Esophagus muscularis mucosa (tissue), 4 donors: Measurements from ENCODE around the gene SHTN1. TPM values are rescaled to one million over a fixed set of nuclear protein-coding genes. Genes with fewer than 3 reads are reported as not detected.

Source experiments
- DNase-seq: peaks from one replicate; pipeline ENCODE4 v3.0.0-alpha.2; 2017; ENCODE audit errors: extremely low spot score
- H3K27ac ChIP-seq, 4 donors: fragments of 200-600 bp; sonication (generic); replicated peaks in 1 of 4; 1 replicate in 3 of 4; 2 replicates in 1 of 4; pipeline ENCODE4 v1.5.1; 2016 to 2019; ENCODE audit warnings: mild to moderate bottlenecking in 1 of 4
- H3K27me3 ChIP-seq, 4 donors: fragments of 200-600 bp; sonication (generic); one replicate each; pipeline versions ENCODE4 v1.5.1 to v1.6.0; 2016 to 2019
- H3K36me3 ChIP-seq, 4 donors: fragments of 200-600 bp; sonication (generic); one replicate each; pipeline ENCODE4 v1.5.1; 2016 to 2019
- H3K4me1 ChIP-seq, 4 donors: fragments of 200-600 bp; sonication (generic); one replicate each; pipeline ENCODE4 v1.5.1; 2016 to 2019
- H3K4me3 ChIP-seq, 4 donors: fragments of 200-600 bp; sonication (generic); 1 replicate in 2 of 4; 2 replicates in 2 of 4; pipeline ENCODE4 v1.5.1; 2016 to 2019; ENCODE audit warnings: mild to moderate bottlenecking in 4 of 4, moderate library complexity in 1 of 4
- H3K9me3 ChIP-seq, 4 donors: fragments of 200-600 bp; sonication (generic); 1 replicate in 3 of 4; 2 replicates in 1 of 4; pipeline ENCODE4 v1.5.1; 2016 to 2019
- EP300 ChIP-seq: sonication (generic); formaldehyde crosslinking; IDR thresholded peaks from one replicate; pipeline ENCODE4 v1.6.1; 2017; ENCODE audit warnings: antibody characterized with exemption
- POLR2A ChIP-seq: fragments of 450-650 bp; IDR thresholded peaks from one replicate; pipeline ENCODE4 v1.6.1; 2017; ENCODE audit warnings: antibody characterized with exemption, moderate library complexity, mild to moderate bottlenecking, low read depth
- POLR2AphosphoS5 ChIP-seq, 2 donors: sonication (generic); formaldehyde crosslinking; IDR thresholded peaks; one replicate each; pipeline ENCODE4 v1.6.1; 2017; ENCODE audit warnings: antibody characterized with exemption in 2 of 2
- WGBS: methylation state at CpG from one replicate; pipeline ENCODE4 v1.1.5; 2018; 5-methylcytosine and 5-hydroxymethylcytosine counted together
- intact Hi-C: fragments of 100-400 bp; cut with DNase I; formaldehyde crosslinking; loops from one replicate; pipeline ENCODE4 v1.15.1; 2023
- total RNA-seq, 4 donors: library from RNA; depleted of rRNA; stranded (reverse); fragments of >200 nt; gene quantifications; one replicate each; pipeline versions ENCODE4 v1.1.0 to v1.2.1, GENCODE V29; 2016
- TF ChIP-seq, protein P1 (sequence below), 3 experiments: fragments of 200-600 bp in 2 of 3; fragments of 450-650 bp in 1 of 3; sonication (generic) in 2 of 3; IDR thresholded peaks; one replicate each; pipeline ENCODE4 v1.5.1; 2017 to 2019; ENCODE audit warnings: antibody characterized with exemption in 3 of 3, mild to moderate bottlenecking in 2 of 3, moderate library complexity in 1 of 3

Gene SHTN1
- 1 to 10 TPM; 3.5 to 8.6 (median 6.1) TPM for total RNA-seq

DNA sequence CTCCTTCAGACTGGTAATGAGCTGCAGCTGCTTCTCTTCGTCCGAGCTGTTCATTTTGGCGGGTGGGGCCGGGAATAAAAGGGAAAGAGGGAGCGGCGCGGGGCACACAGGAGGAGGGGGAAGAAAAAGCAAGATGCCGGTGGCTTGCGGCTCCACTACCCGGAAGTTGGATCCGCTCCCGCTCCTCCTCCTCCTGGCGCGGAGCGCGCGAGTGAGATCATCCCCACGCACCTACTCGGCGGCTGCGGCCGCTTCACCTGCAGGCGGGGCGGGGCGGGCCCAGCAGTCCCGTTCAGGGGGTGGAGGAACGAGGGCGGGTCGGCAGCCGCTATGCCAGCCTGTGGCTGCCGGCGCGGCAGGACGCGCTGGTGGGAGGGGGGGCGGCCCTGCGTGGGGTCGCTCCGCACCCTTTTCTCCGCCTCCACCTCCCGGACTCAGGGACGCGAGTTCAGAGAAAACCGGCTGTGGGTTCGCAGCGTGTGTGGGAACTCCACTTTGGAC lies at the start of gene SHTN1:
SHTN1 (minus strand) TSS at position 162 of the 501 bp plus-strand sequence; CDS start at position 54, 108 bp downstream.
- Histone ChIP-seq H3K4me1 (peaks cover 6 to 17% (median 15%) of the 10 kb centered on the region in 4 donors), H3K9me3 (no peaks in the 10 kb centered on the region), H3K27me3 (peaks cover 0 to 8% (median 0%) of the 10 kb centered on the region in 4 donors), H3K36me3 (no peaks in the 10 kb centered on the region), H3K4me3 (peak within 1 kb of the TSS; percentile 66 to 83 (median 72)), H3K27ac (peak within 1 kb of the TSS; percentile 47 to 71 (median 70))
- no peak for TF ChIP-seq POLR2A
- no peak for TF ChIP-seq EP300
- TF ChIP-seq POLR2AphosphoS5 (IDR thresholded peaks at IDR 0.05): no peak
- TF ChIP-seq, protein P1, sequence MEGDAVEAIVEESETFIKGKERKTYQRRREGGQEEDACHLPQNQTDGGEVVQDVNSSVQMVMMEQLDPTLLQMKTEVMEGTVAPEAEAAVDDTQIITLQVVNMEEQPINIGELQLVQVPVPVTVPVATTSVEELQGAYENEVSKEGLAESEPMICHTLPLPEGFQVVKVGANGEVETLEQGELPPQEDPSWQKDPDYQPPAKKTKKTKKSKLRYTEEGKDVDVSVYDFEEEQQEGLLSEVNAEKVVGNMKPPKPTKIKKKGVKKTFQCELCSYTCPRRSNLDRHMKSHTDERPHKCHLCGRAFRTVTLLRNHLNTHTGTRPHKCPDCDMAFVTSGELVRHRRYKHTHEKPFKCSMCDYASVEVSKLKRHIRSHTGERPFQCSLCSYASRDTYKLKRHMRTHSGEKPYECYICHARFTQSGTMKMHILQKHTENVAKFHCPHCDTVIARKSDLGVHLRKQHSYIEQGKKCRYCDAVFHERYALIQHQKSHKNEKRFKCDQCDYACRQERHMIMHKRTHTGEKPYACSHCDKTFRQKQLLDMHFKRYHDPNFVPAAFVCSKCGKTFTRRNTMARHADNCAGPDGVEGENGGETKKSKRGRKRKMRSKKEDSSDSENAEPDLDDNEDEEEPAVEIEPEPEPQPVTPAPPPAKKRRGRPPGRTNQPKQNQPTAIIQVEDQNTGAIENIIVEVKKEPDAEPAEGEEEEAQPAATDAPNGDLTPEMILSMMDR (IDR thresholded peaks at IDR 0.05): no peak
- intact Hi-C loops: no loop called here
- WGBS: under 1% methylated on average over 13 of the region's 46 CpGs
- DNase-seq: no peak

DNA sequence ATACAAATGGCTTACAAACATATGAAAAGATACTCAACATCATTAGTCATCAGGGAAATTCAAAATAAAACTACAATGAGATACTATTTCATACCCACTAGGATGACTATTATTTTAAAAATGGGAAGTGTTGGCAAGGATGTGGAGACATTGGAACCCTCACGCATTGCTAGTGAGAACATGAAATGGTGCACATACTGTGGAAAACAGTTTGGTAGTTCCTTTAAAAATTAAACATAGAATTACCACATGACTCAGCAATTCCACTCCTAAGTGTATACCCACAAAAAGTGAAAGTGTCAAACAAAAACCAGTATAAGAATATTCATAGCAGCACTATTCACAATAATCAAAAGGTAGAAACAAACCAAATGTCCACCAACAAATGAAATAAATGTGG lies 48.5 kb upstream of the SHTN1 start:
- TF ChIP-seq POLR2AphosphoS5 (IDR thresholded peaks at IDR 0.05): no peak
- TF ChIP-seq, protein P1 (IDR thresholded peaks at IDR 0.05): no peak
- TF ChIP-seq POLR2A: no peak
- no peak for TF ChIP-seq EP300
- Histone ChIP-seq H3K27me3 (peaks cover 0 to 7% (median 0%) of the 10 kb centered on the region in 4 donors), H3K9me3 (peaks cover 0 to 28% (median 13%) of the 10 kb centered on the region in 4 donors), H3K27ac (no peak overlapping the region), H3K36me3 (no peaks in the 10 kb centered on the region), H3K4me3 (no peak overlapping the region), H3K4me1 (no peaks in the 10 kb centered on the region)
- DNase-seq: no peak
- 92% methylated on average over 1 of the region's 1 CpG for WGBS
- intact Hi-C loops: no loop called here

DNA sequence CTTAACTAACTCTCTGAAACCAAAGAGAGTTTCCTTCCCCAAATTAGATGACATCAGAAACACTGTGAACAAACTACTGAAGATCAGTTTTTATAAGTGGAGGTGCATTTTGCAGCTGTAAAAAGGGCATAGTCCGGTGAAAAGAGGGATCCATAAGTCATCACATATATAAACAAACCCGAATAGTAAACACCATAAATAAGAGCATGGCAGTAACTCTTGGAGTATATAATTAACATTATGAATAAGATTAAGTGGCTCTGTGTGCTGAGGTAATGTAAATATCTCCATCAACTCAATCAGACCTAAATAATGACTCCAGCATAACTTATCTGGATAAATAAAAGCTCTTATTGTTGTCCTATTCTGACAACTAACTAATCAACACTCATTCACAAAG lies 43.0 kb upstream of the SHTN1 start:
- Histone ChIP-seq H3K27me3 (peaks cover 0 to 6% (median 0%) of the 10 kb centered on the region in 4 donors), H3K4me3 (no peak overlapping the region), H3K27ac (no peak overlapping the region), H3K36me3 (no peaks in the 10 kb centered on the region), H3K9me3 (peaks cover 0 to 17% (median 14%) of the 10 kb centered on the region in 4 donors), H3K4me1 (no peaks in the 10 kb centered on the region)
- no peak for DNase-seq
- TF ChIP-seq, protein P1 (IDR thresholded peaks at IDR 0.05): no peak
- TF ChIP-seq POLR2A (no peak), POLR2AphosphoS5 (IDR thresholded peaks at IDR 0.05) (no peak), EP300 (no peak)
- WGBS: 77% methylated on average over 2 of the region's 2 CpGs
- intact Hi-C loops: no loop called here

DNA sequence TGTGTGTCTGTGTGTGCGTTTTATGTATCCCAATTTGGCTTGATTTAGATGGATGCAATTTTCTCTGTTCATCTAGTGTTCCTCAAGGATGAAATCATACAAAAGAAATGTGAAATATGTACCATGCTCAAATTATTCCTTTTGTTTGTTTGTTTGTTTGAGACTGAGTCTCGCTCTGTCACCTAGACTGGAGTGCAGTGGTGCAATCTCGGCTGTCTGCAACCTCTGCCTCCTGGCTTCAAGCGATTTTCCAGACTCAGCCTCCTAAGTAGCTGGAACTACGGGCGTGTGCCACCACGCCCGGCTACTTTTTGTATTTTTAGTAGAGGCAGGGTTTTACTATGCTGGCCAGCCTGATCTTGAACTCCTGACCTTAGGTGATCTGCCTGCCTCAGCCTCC lies 11.3 kb upstream of the SHTN1 start:
- WGBS: 92% methylated on average over 8 of the region's 8 CpGs
- DNase-seq: no peak
- Histone ChIP-seq H3K9me3 (no peaks in the 10 kb centered on the region), H3K27me3 (no peaks in the 10 kb centered on the region), H3K4me1 (no peaks in the 10 kb centered on the region), H3K4me3 (no peak overlapping the region), H3K36me3 (no peaks in the 10 kb centered on the region), H3K27ac (no peak overlapping the region)
- intact Hi-C loops: no loop called here
- TF ChIP-seq, protein P1 (IDR thresholded peaks at IDR 0.05): no peak
- TF ChIP-seq EP300: no peak
- no peak for TF ChIP-seq POLR2AphosphoS5 (IDR thresholded peaks at IDR 0.05)
- no peak for TF ChIP-seq POLR2A

- Histone ChIP-seq H3K9me3 (no peaks in the 10 kb centered on the region), H3K4me1 (no peaks in the 10 kb centered on the region), H3K36me3 (no peaks in the 10 kb centered on the region), H3K27me3 (no peaks in the 10 kb centered on the region), H3K27ac (no peak overlapping the region), H3K4me3 (no peak overlapping the region)
- DNase-seq: no peak
- TF ChIP-seq POLR2AphosphoS5 (IDR thresholded peaks at IDR 0.05) (no peak), EP300 (no peak), POLR2A (no peak)
- TF ChIP-seq, protein P1 (IDR thresholded peaks at IDR 0.05): no peak
- intact Hi-C loops: no loop called here
Observed at GRCh38 chr10:117014835-117015234, 9.8 kb upstream of the SHTN1 start.
